ENCODE results near the gene LCN6. TPM values are rescaled to one million over a fixed set of nuclear protein-coding genes. Genes with fewer than 3 reads are reported as not detected.

Gene LCN6
- polyA plus RNA-seq, 1 donor from 2014 or later, result not detected

DNA sequence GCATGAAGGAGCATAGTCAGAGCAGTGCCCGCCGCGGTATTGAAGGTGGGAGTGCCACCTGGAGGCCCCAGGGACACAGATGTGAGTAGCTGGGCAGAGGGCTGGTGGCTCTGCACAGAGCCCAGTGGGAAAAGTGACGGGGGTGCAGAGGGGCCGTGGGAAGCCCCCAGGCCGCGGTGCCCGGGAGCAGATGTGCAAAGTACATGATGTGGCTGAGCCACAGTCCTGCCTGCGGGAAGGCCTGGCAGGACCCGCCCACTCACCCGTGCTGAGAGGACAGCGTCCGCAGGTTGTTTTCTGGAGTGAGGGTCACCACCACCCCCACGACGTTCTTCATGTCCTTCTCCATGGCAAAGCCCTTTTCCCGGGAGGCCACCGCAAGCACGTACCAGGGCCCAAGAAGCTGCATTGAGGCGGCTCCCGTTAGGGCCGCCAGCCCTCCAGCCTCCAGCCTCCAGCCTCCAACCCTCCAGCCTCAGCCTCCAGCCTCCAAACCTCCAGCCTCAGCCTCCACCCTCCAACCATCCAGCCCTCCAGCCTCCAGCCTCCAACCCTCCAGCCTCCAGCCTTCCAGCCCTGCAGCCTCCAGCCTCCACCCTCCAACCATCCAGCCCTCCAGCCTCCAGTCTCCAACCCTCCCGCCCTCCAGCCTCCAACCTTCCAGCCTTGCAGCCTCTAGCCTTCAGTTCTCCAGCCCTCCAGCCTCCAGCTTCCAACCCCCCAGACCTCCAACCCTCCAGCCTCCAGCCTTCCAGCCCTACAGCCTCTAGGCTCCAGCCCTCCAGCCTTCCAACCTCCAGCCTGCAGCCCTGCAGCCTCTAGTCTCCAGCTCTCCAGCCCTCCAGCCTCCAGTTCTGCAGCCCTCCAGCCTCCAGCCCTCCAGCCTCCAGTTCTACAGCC, 914 bp downstream of the LCN6 start:
- no peak overlapping the region for H2AFZ ChIP-seq (ENCODE audit: low read depth, low read length)
- H3K79me2 ChIP-seq (replicated peaks; ENCODE audit: insufficient read depth, low read length), result no peaks in the 10 kb centered on the region
- no peak overlapping the region for H3K4me3 ChIP-seq (ENCODE audit: low read length)
- H3K9ac ChIP-seq (ENCODE audit: low read length), result no peak overlapping the region
- H3K9me3 ChIP-seq (ENCODE audit: low read length), result no peaks in the 10 kb centered on the region
- no peaks in the 10 kb centered on the region for H3K9me2 ChIP-seq (ENCODE audit: insufficient read depth, low read length)
- H4K20me1 ChIP-seq (ENCODE audit: insufficient read depth), result no peaks in the 10 kb centered on the region
- no peak for TF ChIP-seq MXI1 (conservative IDR thresholded peaks at IDR 0.05; ENCODE audit: poor library complexity, severe bottlenecking)
- TF ChIP-seq, protein P1, sequence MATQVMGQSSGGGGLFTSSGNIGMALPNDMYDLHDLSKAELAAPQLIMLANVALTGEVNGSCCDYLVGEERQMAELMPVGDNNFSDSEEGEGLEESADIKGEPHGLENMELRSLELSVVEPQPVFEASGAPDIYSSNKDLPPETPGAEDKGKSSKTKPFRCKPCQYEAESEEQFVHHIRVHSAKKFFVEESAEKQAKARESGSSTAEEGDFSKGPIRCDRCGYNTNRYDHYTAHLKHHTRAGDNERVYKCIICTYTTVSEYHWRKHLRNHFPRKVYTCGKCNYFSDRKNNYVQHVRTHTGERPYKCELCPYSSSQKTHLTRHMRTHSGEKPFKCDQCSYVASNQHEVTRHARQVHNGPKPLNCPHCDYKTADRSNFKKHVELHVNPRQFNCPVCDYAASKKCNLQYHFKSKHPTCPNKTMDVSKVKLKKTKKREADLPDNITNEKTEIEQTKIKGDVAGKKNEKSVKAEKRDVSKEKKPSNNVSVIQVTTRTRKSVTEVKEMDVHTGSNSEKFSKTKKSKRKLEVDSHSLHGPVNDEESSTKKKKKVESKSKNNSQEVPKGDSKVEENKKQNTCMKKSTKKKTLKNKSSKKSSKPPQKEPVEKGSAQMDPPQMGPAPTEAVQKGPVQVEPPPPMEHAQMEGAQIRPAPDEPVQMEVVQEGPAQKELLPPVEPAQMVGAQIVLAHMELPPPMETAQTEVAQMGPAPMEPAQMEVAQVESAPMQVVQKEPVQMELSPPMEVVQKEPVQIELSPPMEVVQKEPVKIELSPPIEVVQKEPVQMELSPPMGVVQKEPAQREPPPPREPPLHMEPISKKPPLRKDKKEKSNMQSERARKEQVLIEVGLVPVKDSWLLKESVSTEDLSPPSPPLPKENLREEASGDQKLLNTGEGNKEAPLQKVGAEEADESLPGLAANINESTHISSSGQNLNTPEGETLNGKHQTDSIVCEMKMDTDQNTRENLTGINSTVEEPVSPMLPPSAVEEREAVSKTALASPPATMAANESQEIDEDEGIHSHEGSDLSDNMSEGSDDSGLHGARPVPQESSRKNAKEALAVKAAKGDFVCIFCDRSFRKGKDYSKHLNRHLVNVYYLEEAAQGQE (IDR thresholded peaks at IDR 0.05; ENCODE audit: borderline replicate concordance), result no peak
- no peak for TF ChIP-seq EZH2 (IDR thresholded peaks at IDR 0.05; ENCODE audit: borderline replicate concordance, insufficient read depth, low read length, poor library complexity, severe bottlenecking)
- no peak for TF ChIP-seq TAF1 (IDR thresholded peaks at IDR 0.05; ENCODE audit: low read depth)
- no peak for TF ChIP-seq RAD21 (conservative IDR thresholded peaks at IDR 0.05)
- TF ChIP-seq SMC3 (conservative IDR thresholded peaks at IDR 0.05; ENCODE audit: poor library complexity), result no peak
- TF ChIP-seq, protein P2, sequence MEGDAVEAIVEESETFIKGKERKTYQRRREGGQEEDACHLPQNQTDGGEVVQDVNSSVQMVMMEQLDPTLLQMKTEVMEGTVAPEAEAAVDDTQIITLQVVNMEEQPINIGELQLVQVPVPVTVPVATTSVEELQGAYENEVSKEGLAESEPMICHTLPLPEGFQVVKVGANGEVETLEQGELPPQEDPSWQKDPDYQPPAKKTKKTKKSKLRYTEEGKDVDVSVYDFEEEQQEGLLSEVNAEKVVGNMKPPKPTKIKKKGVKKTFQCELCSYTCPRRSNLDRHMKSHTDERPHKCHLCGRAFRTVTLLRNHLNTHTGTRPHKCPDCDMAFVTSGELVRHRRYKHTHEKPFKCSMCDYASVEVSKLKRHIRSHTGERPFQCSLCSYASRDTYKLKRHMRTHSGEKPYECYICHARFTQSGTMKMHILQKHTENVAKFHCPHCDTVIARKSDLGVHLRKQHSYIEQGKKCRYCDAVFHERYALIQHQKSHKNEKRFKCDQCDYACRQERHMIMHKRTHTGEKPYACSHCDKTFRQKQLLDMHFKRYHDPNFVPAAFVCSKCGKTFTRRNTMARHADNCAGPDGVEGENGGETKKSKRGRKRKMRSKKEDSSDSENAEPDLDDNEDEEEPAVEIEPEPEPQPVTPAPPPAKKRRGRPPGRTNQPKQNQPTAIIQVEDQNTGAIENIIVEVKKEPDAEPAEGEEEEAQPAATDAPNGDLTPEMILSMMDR (IDR thresholded peaks at IDR 0.05; ENCODE audit: poor library complexity, severe bottlenecking), result no peak
- no peak overlapping the region for H3K4me2 ChIP-seq (ENCODE audit: low read length)
- no peak overlapping the region for H3K27ac ChIP-seq (ENCODE audit: low read length)
- no peaks in the 10 kb centered on the region for H3K27me3 ChIP-seq (ENCODE audit: insufficient read depth, low read depth, low read length)
- no peaks in the 10 kb centered on the region for H3F3A ChIP-seq (ENCODE audit: insufficient read depth, low read length, poor library complexity, severe bottlenecking)
- no peaks in the 10 kb centered on the region for H3K36me3 ChIP-seq (ENCODE audit: insufficient read depth, low read length)

DNA sequence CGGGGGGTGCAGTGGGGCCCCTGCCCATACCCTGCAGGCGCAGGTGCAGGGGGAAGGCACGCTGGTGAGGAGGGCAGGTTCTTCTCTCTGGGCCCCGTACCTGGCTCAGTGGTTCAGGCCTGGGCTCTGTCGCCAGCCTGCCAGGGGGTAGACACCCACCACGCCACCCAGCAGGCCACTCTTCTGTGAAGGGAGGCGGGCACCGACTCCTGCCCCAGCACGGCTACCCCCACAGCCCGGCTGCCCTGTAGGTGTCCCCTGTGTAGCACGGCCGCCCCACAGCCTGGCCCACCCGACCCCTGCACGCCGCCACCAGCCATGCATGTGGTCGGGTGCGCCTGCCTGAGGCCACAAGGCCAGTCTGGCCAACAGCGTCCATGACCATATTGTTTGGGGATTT, 1.7 kb downstream of the LCN6 start:
- Histone ChIP-seq H3K9ac (ENCODE audit: low read length) (no peak overlapping the region), H3F3A (ENCODE audit: insufficient read depth, low read length, poor library complexity, severe bottlenecking) (no peaks in the 10 kb centered on the region), H3K27me3 (ENCODE audit: insufficient read depth, low read depth, low read length) (no peaks in the 10 kb centered on the region), H3K9me3 (ENCODE audit: low read length) (no peaks in the 10 kb centered on the region), H3K79me2 (replicated peaks; ENCODE audit: insufficient read depth, low read length) (no peaks in the 10 kb centered on the region), H4K20me1 (ENCODE audit: insufficient read depth) (no peaks in the 10 kb centered on the region), H3K9me2 (ENCODE audit: insufficient read depth, low read length) (no peaks in the 10 kb centered on the region), H3K4me2 (ENCODE audit: low read length) (no peak overlapping the region), H3K36me3 (ENCODE audit: insufficient read depth, low read length) (no peaks in the 10 kb centered on the region), H3K27ac (ENCODE audit: low read length) (no peak overlapping the region), H3K4me3 (ENCODE audit: low read length) (no peak overlapping the region), H2AFZ (ENCODE audit: low read depth, low read length) (no peak overlapping the region)
- TF ChIP-seq RAD21 (conservative IDR thresholded peaks at IDR 0.05) (no peak), EP300 (conservative IDR thresholded peaks at IDR 0.05; ENCODE audit: poor library complexity, severe bottlenecking) (no peak), EZH2 (IDR thresholded peaks at IDR 0.05; ENCODE audit: borderline replicate concordance, insufficient read depth, low read length, poor library complexity, severe bottlenecking) (no peak), SMC3 (conservative IDR thresholded peaks at IDR 0.05; ENCODE audit: poor library complexity) (no peak), POLR2AphosphoS5 (IDR thresholded peaks at IDR 0.05) (no peak), MXI1 (conservative IDR thresholded peaks at IDR 0.05; ENCODE audit: poor library complexity, severe bottlenecking) (no peak), TAF1 (IDR thresholded peaks at IDR 0.05; ENCODE audit: low read depth) (no peak)
- TF ChIP-seq, protein P2 (IDR thresholded peaks at IDR 0.05; ENCODE audit: poor library complexity, severe bottlenecking), result no peak
- TF ChIP-seq, protein P1 (IDR thresholded peaks at IDR 0.05; ENCODE audit: borderline replicate concordance), result no peak
